H1 (cell line): Measurements from ENCODE around the gene TCF7. TPM values are rescaled to one million over a fixed set of nuclear protein-coding genes. Genes with fewer than 3 reads are reported as not detected.

ENCODE experiments used
- EZH2 ChIP-seq: fragments of 200-600 bp; sonication (generic); IDR thresholded peaks from 2 replicates; pipeline ENCODE4 v1.7.1; 2012; ENCODE audit warnings: low read depth, mild to moderate bottlenecking, moderate library complexity, low read length, inconsistent platforms; ENCODE audit not compliant: severe bottlenecking
- SIX5 ChIP-seq: IDR thresholded peaks from 2 replicates; pipeline ENCODE4 v1.6.1; 2011; ENCODE audit warnings: mild to moderate bottlenecking, low read depth, low read length
- SP1 ChIP-seq: IDR thresholded peaks from 2 replicates; pipeline ENCODE4 v1.6.1; 2011; ENCODE audit warnings: low read depth, low read length
- polyA plus RNA-seq, 7 experiments: library from polyadenylated mRNA; depleted of rRNA in 3 of 7; stranded (reverse) in 5 of 7; unstranded in 2 of 7; fragments of >200 nt in 5 of 7; fragments of 200-250 nt in 2 of 7; gene quantifications; 1 replicate in 5 of 7; 2 replicates in 1 of 7; 4 replicates in 1 of 7; pipeline versions ENCODE4 v1.2.1 to v1.2.3, GENCODE V29; 2011 to 2013; ENCODE audit warnings: missing spikeins in 2 of 7, mixed read lengths in 2 of 7
- total RNA-seq: library from RNA; stranded (reverse); fragmentation: NEBNext Ultra II Directional; extraction: Animal tissue kit (Norgen Biotek cat#: 25700); gene quantifications from 2 replicates; pipeline ENCODE4 v1.2.1, GENCODE V29; 2021

The TCF7 gene
- total and polyA plus RNA-seq, 2 of the 8 experiments (the other 6 are each of a cell fraction or from before 2014, with no cell fraction given), result 4.7 to 8.5 TPM

DNA sequence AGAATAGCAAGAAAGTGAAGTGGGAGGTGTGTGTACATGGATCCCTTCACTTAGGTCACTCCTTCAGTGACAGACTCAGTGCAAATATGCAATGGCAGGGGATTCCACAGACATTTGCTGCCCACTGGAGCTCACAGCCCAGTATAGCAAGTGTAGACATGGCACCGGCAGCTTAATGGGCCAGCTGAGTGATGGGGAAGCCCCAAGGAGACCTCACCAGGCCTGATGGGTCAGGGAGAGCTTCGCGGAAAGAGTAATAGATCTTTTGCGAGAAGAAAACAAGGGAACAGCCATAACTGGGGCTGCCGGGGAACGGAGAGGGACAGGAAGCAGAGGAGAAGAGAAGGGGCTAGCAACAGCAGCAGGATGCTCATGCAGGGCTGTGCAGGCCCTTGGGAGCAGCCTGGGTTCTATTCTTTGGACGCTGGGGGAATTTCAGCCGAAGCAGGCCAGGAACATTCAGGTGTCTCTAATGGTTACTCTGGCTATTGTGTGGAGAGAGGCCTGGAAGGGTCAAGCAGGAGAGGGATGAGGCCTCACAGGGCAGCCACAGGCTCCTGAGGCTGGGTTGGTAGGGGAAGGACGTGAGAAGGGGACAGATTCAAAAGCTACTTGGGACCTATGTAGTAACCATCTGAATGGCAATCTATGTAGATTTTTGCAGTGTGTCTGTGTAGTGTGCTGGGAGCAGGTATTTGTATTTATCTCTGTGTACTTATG lies 27.0 kb downstream of the TCF7 start (continued):
- no peak for TF ChIP-seq SP1
- no peak for TF ChIP-seq SIX5
- no peak for TF ChIP-seq EZH2
